Measurements from ENCODE around the gene CCDC181. TPM values are rescaled to one million over a fixed set of nuclear protein-coding genes. Genes with fewer than 3 reads are reported as not detected.

Gene CCDC181
- total RNA-seq = not detected in 2 replicates

GRCh38 chr1:169427081-169427641, at the start of gene CCDC181:
Gene CCDC181 (minus strand): TSS chr1:169427474. CDS start chr1:169424927, 2,547 bp downstream.

GRCh38 chr1:169367686-169368405, 59.4 kb downstream of the CCDC181 start, which contains the start of the genes BLZF1 and NME7:
Gene BLZF1 (plus strand): TSS chr1:169368195. CDS start chr1:169369523, 1,328 bp downstream.
Gene NME7 (minus strand): TSS chr1:169367797. CDS start chr1:169367710, 87 bp downstream.

Small RNA genes within 50 kb of the gene (small RNA-seq; reads per million reads assigned to genes)
- gene AL021068.2 = not detected

Other genes starting within 250 kb of the CCDC181 start
- 13.4 and 22.8 TPM in 2 replicates for gene NME7, start 59.7 kb downstream of the CCDC181 start, total RNA-seq
- gene BLZF1, start 59.3 kb downstream of the CCDC181 start, total RNA-seq = 25.5 and 36.3 TPM in 2 replicates
- 8.2 and 20.9 TPM in 2 replicates for gene SLC19A2, start 58.5 kb upstream of the CCDC181 start, total RNA-seq
- gene F5, start 159.0 kb upstream of the CCDC181 start, total RNA-seq = not detected in 2 replicates
- gene SELP, start 202.7 kb upstream of the CCDC181 start, total RNA-seq = not detected in 2 replicates

Measured in placental epithelial cell (primary cell).